ENCODE data around the gene UBA7. TPM values are rescaled to one million over a fixed set of nuclear protein-coding genes. Genes with fewer than 3 reads are reported as not detected.
A peak's percentile ranks its signal among the peaks of the same experiment; 100 is the strongest.

UBA7 gene
- total RNA-seq, 1 donor: 76.7 TPM

GRCh38 chr3:49807431-49808114 is 6.2 kb downstream of the UBA7 start:
- H3K27ac ChIP-seq (ENCODE audit: low read depth, low read length): no peak overlapping the region
- H3K79me2 ChIP-seq (ENCODE audit: insufficient read depth, low read length): peaks cover 3% of the 10 kb centered on the region
- TF ChIP-seq, protein P1, sequence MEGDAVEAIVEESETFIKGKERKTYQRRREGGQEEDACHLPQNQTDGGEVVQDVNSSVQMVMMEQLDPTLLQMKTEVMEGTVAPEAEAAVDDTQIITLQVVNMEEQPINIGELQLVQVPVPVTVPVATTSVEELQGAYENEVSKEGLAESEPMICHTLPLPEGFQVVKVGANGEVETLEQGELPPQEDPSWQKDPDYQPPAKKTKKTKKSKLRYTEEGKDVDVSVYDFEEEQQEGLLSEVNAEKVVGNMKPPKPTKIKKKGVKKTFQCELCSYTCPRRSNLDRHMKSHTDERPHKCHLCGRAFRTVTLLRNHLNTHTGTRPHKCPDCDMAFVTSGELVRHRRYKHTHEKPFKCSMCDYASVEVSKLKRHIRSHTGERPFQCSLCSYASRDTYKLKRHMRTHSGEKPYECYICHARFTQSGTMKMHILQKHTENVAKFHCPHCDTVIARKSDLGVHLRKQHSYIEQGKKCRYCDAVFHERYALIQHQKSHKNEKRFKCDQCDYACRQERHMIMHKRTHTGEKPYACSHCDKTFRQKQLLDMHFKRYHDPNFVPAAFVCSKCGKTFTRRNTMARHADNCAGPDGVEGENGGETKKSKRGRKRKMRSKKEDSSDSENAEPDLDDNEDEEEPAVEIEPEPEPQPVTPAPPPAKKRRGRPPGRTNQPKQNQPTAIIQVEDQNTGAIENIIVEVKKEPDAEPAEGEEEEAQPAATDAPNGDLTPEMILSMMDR (IDR thresholded peaks at IDR 0.05; ENCODE audit: extremely low read depth, low read depth, low read length): no peak
- H4K20me1 ChIP-seq (ENCODE audit: insufficient read depth, low read length): peaks cover 12% of the 10 kb centered on the region
- H3K4me3 ChIP-seq (ENCODE audit: insufficient read depth, low read length): no peak overlapping the region
- no peak overlapping the region for H3K4me2 ChIP-seq (ENCODE audit: insufficient read depth, low read length)
- DNase-seq (ENCODE audit: insufficient read length, low spot score, missing footprints): peak; percentile 27
- no peaks in the 10 kb centered on the region for H3K9me3 ChIP-seq (ENCODE audit: low read depth, low read length)
- peaks cover 18% of the 10 kb centered on the region for H3K4me1 ChIP-seq (ENCODE audit: insufficient read depth, low read length)
- H2AFZ ChIP-seq (ENCODE audit: low read length): no peak overlapping the region
- H3K27me3 ChIP-seq (ENCODE audit: insufficient read depth, low read length): no peaks in the 10 kb centered on the region
- peaks cover 32% of the 10 kb centered on the region for H3K36me3 ChIP-seq (ENCODE audit: insufficient read depth, low read length)

- Histone ChIP-seq H4K20me1 (ENCODE audit: insufficient read depth, low read length) (peaks cover 12% of the 10 kb centered on the region), H3K36me3 (ENCODE audit: insufficient read depth, low read length) (peaks cover 26% of the 10 kb centered on the region), H3K4me3 (ENCODE audit: insufficient read depth, low read length) (no peak overlapping the region), H3K4me2 (ENCODE audit: insufficient read depth, low read length) (no peak overlapping the region), H2AFZ (ENCODE audit: low read length) (no peak overlapping the region), H3K27me3 (ENCODE audit: insufficient read depth, low read length) (no peaks in the 10 kb centered on the region), H3K9me3 (ENCODE audit: low read depth, low read length) (no peaks in the 10 kb centered on the region), H3K79me2 (ENCODE audit: insufficient read depth, low read length) (peaks cover 3% of the 10 kb centered on the region), H3K27ac (ENCODE audit: low read depth, low read length) (no peak overlapping the region), H3K4me1 (ENCODE audit: insufficient read depth, low read length) (peaks cover 17% of the 10 kb centered on the region)
- TF ChIP-seq, protein P1 (IDR thresholded peaks at IDR 0.05; ENCODE audit: extremely low read depth, low read depth, low read length): no peak
- no peak for DNase-seq (ENCODE audit: insufficient read length, low spot score, missing footprints)
These were observed 6.9 kb downstream of the UBA7 start for GRCh38 chr3:49806850-49807249.

DNA sequence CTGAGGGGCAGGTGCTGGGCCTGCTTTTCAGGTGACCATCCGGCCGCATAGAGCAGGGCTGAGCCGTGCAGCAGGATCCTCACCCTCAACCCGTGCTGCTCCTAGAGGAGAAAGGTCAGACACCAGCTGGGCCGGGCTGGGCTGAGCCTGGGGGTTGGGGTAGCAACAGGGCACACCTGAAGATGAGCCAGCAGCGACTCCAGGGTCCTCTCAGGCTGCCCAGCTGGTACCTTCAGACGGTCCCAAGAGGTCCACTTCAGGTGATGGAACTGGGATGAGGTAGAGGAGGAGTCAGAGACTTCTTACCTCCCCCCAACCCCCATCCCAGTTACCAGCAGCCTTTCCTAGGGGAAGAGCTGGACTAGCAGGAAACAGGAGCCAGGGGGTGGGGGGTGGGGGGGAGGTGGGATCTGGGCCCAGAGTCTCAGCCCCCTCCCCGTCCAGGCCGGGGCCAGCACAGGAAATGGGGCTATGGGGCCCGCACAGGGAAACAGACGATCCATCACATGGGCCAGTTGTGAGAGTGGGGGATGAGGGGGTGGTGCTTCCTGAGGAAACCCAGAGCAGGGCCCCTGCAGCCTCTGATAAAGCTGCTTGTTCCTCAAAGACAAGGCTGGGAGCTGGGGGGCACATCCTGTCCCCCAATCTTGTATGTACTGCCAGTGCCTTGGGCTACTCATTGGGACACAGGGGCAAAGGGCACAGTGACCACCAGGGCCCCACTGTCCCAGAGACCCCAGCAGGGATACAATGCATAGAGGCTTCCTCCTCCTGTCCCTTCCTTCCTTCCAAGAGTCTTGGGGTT is 7.7 kb downstream of the UBA7 start:
- peaks cover 17% of the 10 kb centered on the region for H3K4me1 ChIP-seq (ENCODE audit: insufficient read depth, low read length)
- H3K27me3 ChIP-seq (ENCODE audit: insufficient read depth, low read length): no peaks in the 10 kb centered on the region
- peak; percentile 67 for DNase-seq (ENCODE audit: insufficient read length, low spot score, missing footprints)
- peaks cover 3% of the 10 kb centered on the region for H3K79me2 ChIP-seq (ENCODE audit: insufficient read depth, low read length)
- H3K36me3 ChIP-seq (ENCODE audit: insufficient read depth, low read length): peaks cover 21% of the 10 kb centered on the region
- peak overlapping the region; percentile 34 for H3K4me2 ChIP-seq (ENCODE audit: insufficient read depth, low read length)
- peaks cover 12% of the 10 kb centered on the region for H4K20me1 ChIP-seq (ENCODE audit: insufficient read depth, low read length)
- H3K9me3 ChIP-seq (ENCODE audit: low read depth, low read length): no peaks in the 10 kb centered on the region
- H2AFZ ChIP-seq (ENCODE audit: low read length): no peak overlapping the region
- TF ChIP-seq, protein P1 (IDR thresholded peaks at IDR 0.05; ENCODE audit: extremely low read depth, low read depth, low read length): no peak
- H3K4me3 ChIP-seq (ENCODE audit: insufficient read depth, low read length): peak overlapping the region; percentile 23
- H3K27ac ChIP-seq (ENCODE audit: low read depth, low read length): peak overlapping the region; percentile 39

- Histone ChIP-seq H3K79me2 (ENCODE audit: insufficient read depth, low read length) (peaks cover 3% of the 10 kb centered on the region), H3K36me3 (ENCODE audit: insufficient read depth, low read length) (peaks cover 14% of the 10 kb centered on the region), H3K9me3 (ENCODE audit: low read depth, low read length) (no peaks in the 10 kb centered on the region), H3K27me3 (ENCODE audit: insufficient read depth, low read length) (no peaks in the 10 kb centered on the region), H3K4me3 (ENCODE audit: insufficient read depth, low read length) (peak overlapping the region; percentile 23), H3K4me2 (ENCODE audit: insufficient read depth, low read length) (peak overlapping the region; percentile 34), H4K20me1 (ENCODE audit: insufficient read depth, low read length) (peaks cover 12% of the 10 kb centered on the region), H3K27ac (ENCODE audit: low read depth, low read length) (peak overlapping the region; percentile 41), H2AFZ (ENCODE audit: low read length) (no peak overlapping the region), H3K4me1 (ENCODE audit: insufficient read depth, low read length) (peaks cover 17% of the 10 kb centered on the region)
- peak; percentile 98 for DNase-seq (ENCODE audit: insufficient read length, low spot score, missing footprints)
- TF ChIP-seq, protein P1 (IDR thresholded peaks at IDR 0.05; ENCODE audit: extremely low read depth, low read depth, low read length): no peak
These were observed 8.4 kb downstream of the UBA7 start for GRCh38 chr3:49805367-49805782.
